ENCODE data around the gene KCNQ2.
A peak's percentile ranks its signal among the peaks of the same experiment; 100 is the strongest.

Gene KCNQ2

GRCh38 chr20:63500151-63500901, 27.9 kb upstream of the KCNQ2 start:
- Histone ChIP-seq H3K4me2 (ENCODE audit: low read length) (no peak overlapping the region), H3K4me1 (ENCODE audit: control insufficient read depth, insufficient read depth, low read length) (peaks cover 7% of the 10 kb centered on the region), H3K4me3 (ENCODE audit: low read length) (no peak overlapping the region), H3K36me3 (ENCODE audit: insufficient read depth, low read length) (no peaks in the 10 kb centered on the region), H3K9ac (ENCODE audit: low read depth, low read length) (no peak overlapping the region), H3K27me3 (ENCODE audit: control insufficient read depth, insufficient read depth, low read length) (peaks cover 52% of the 10 kb centered on the region), H3K9me3 (replicated peaks; ENCODE audit: low read length) (no peaks in the 10 kb centered on the region)

GRCh38 chr20:63499338-63499969, 27.0 kb upstream of the KCNQ2 start:
- H3K4me1 ChIP-seq (ENCODE audit: control insufficient read depth, insufficient read depth, low read length), result peaks cover 7% of the 10 kb centered on the region
- H3K9me3 ChIP-seq (replicated peaks; ENCODE audit: low read length), result no peaks in the 10 kb centered on the region
- no peak overlapping the region for H3K4me3 ChIP-seq (ENCODE audit: low read length)
- no peak overlapping the region for H3K9ac ChIP-seq (ENCODE audit: low read depth, low read length)
- H3K4me2 ChIP-seq (ENCODE audit: low read length), result no peak overlapping the region
- no peaks in the 10 kb centered on the region for H3K36me3 ChIP-seq (ENCODE audit: insufficient read depth, low read length)
- H3K27me3 ChIP-seq (ENCODE audit: control insufficient read depth, insufficient read depth, low read length), result peaks cover 44% of the 10 kb centered on the region

GRCh38 chr20:63498960-63499337, 26.5 kb upstream of the KCNQ2 start, which contains the start of gene EEF1A2:
Gene EEF1A2 (minus strand): TSS chr20:63499083. CDS start chr20:63497763, 1,320 bp downstream.
- Histone ChIP-seq H3K4me1 (ENCODE audit: control insufficient read depth, insufficient read depth, low read length) (peaks cover 7% of the 10 kb centered on the region), H3K4me3 (ENCODE audit: low read length) (no peak within 1 kb of the TSS), H3K9ac (ENCODE audit: low read depth, low read length) (no peak within 1 kb of the TSS), H3K27me3 (ENCODE audit: control insufficient read depth, insufficient read depth, low read length) (peaks cover 44% of the 10 kb centered on the region), H3K9me3 (replicated peaks; ENCODE audit: low read length) (no peaks in the 10 kb centered on the region), H3K4me2 (ENCODE audit: low read length) (peak within 1 kb of the TSS; percentile 41), H3K36me3 (ENCODE audit: insufficient read depth, low read length) (no peaks in the 10 kb centered on the region)

- H3K9me3 ChIP-seq (replicated peaks; ENCODE audit: low read length), result no peaks in the 10 kb centered on the region
- H3K9ac ChIP-seq (ENCODE audit: low read depth, low read length), result no peak overlapping the region
- H3K27me3 ChIP-seq (ENCODE audit: control insufficient read depth, insufficient read depth, low read length), result peaks cover 38% of the 10 kb centered on the region
- H3K4me2 ChIP-seq (ENCODE audit: low read length), result no peak overlapping the region
- peaks cover 7% of the 10 kb centered on the region for H3K4me1 ChIP-seq (ENCODE audit: control insufficient read depth, insufficient read depth, low read length)
- no peaks in the 10 kb centered on the region for H3K36me3 ChIP-seq (ENCODE audit: insufficient read depth, low read length)
- H3K4me3 ChIP-seq (ENCODE audit: low read length), result no peak overlapping the region
These were observed 25.8 kb upstream of the KCNQ2 start for GRCh38 chr20:63497946-63498935.

GRCh38 chr20:63497138-63497945, 24.9 kb upstream of the KCNQ2 start:
- Histone ChIP-seq H3K4me1 (ENCODE audit: control insufficient read depth, insufficient read depth, low read length) (peaks cover 7% of the 10 kb centered on the region), H3K27me3 (ENCODE audit: control insufficient read depth, insufficient read depth, low read length) (peaks cover 31% of the 10 kb centered on the region), H3K4me2 (ENCODE audit: low read length) (no peak overlapping the region), H3K4me3 (ENCODE audit: low read length) (no peak overlapping the region), H3K9ac (ENCODE audit: low read depth, low read length) (no peak overlapping the region), H3K36me3 (ENCODE audit: insufficient read depth, low read length) (no peaks in the 10 kb centered on the region), H3K9me3 (replicated peaks; ENCODE audit: low read length) (no peaks in the 10 kb centered on the region)

DNA sequence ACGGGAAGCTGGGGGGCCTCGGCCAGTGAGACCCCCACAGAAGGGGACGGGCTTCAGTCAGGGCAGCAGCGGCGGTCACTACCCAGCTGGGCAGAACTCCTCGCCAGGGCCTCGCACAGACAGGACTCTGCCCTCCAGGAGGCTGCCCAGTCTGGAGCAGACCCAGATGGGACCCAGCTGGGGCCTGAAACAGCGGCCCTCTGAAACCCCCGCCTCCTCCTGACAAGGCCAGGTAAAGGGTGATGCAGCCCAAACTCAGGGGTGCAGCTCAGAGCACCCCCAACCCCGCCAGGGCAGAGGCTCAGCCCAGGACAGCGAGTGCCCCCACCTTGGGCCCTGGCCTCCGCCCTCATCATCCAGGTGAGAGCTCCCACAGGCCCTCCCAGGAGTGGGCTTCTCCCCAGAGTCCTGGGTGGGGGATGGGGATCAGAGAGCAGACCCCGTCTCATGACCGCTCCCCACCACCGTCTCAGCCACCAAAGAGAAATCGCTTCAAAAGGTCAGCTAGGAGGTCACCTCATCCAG, 24.2 kb upstream of the KCNQ2 start:
- H3K36me3 ChIP-seq (ENCODE audit: insufficient read depth, low read length), result no peaks in the 10 kb centered on the region
- peak overlapping the region; percentile 85 for H3K4me2 ChIP-seq (ENCODE audit: low read length)
- no peaks in the 10 kb centered on the region for H3K9me3 ChIP-seq (replicated peaks; ENCODE audit: low read length)
- peaks cover 7% of the 10 kb centered on the region for H3K4me1 ChIP-seq (ENCODE audit: control insufficient read depth, insufficient read depth, low read length)
- H3K27me3 ChIP-seq (ENCODE audit: control insufficient read depth, insufficient read depth, low read length), result peaks cover 31% of the 10 kb centered on the region
- no peak overlapping the region for H3K4me3 ChIP-seq (ENCODE audit: low read length)
- no peak overlapping the region for H3K9ac ChIP-seq (ENCODE audit: low read depth, low read length)

DNA sequence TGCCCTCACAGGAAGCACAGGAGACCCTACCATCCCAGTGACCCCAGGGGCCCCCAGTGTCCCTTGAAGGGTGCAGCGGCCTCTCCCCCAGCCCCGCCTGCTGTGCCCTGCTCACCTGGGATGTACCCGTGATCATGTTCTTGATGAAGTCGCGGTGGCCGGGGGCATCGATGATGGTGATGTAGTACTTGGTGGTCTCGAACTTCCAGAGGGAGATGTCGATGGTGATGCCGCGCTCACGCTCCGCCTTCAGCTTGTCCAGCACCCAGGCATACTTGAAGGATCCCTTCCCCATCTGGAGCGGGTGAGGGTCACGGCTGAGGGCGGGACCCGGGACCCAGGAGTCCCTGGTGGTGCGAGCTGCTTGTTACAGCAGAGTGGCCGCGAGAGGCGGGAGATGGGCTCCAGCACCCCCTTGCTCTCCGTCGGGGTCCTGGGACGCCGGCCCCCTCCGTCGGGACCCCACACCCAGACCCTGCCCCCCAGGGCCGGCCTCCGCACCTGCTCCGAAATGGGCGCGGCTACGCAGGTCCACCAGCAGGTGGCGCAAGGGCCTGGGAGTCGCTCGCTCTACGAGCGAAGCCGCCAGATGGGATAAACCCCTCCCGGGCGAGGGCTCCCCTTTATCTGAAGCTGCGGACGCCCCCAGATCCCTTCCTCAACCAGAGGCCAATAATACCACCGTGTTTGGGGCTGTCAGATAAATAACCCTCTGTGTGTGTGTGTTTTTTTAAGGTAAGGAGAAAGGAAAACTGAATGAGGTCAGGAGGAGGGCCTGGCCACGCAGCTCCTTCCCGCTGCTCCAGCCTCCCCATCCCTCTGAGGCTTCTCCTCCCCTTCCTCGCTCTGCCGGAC, 23.5 kb upstream of the KCNQ2 start:
- peak overlapping the region; percentile 62 for H3K4me3 ChIP-seq (ENCODE audit: low read length)
- H3K4me1 ChIP-seq (ENCODE audit: control insufficient read depth, insufficient read depth, low read length), result peaks cover 7% of the 10 kb centered on the region
- H3K4me2 ChIP-seq (ENCODE audit: low read length), result peak overlapping the region; percentile 85
- no peaks in the 10 kb centered on the region for H3K9me3 ChIP-seq (replicated peaks; ENCODE audit: low read length)
- peak overlapping the region; percentile 31 for H3K9ac ChIP-seq (ENCODE audit: low read depth, low read length)
- H3K36me3 ChIP-seq (ENCODE audit: insufficient read depth, low read length), result no peaks in the 10 kb centered on the region
- H3K27me3 ChIP-seq (ENCODE audit: control insufficient read depth, insufficient read depth, low read length), result peaks cover 33% of the 10 kb centered on the region

- no peak overlapping the region for H3K4me3 ChIP-seq (ENCODE audit: low read length)
- peaks cover 7% of the 10 kb centered on the region for H3K4me1 ChIP-seq (ENCODE audit: control insufficient read depth, insufficient read depth, low read length)
- no peaks in the 10 kb centered on the region for H3K9me3 ChIP-seq (replicated peaks; ENCODE audit: low read length)
- H3K4me2 ChIP-seq (ENCODE audit: low read length), result no peak overlapping the region
- no peaks in the 10 kb centered on the region for H3K36me3 ChIP-seq (ENCODE audit: insufficient read depth, low read length)
- H3K9ac ChIP-seq (ENCODE audit: low read depth, low read length), result no peak overlapping the region
- H3K27me3 ChIP-seq (ENCODE audit: control insufficient read depth, insufficient read depth, low read length), result peaks cover 32% of the 10 kb centered on the region
These were observed 22.8 kb upstream of the KCNQ2 start for GRCh38 chr20:63495167-63495720.

DNA sequence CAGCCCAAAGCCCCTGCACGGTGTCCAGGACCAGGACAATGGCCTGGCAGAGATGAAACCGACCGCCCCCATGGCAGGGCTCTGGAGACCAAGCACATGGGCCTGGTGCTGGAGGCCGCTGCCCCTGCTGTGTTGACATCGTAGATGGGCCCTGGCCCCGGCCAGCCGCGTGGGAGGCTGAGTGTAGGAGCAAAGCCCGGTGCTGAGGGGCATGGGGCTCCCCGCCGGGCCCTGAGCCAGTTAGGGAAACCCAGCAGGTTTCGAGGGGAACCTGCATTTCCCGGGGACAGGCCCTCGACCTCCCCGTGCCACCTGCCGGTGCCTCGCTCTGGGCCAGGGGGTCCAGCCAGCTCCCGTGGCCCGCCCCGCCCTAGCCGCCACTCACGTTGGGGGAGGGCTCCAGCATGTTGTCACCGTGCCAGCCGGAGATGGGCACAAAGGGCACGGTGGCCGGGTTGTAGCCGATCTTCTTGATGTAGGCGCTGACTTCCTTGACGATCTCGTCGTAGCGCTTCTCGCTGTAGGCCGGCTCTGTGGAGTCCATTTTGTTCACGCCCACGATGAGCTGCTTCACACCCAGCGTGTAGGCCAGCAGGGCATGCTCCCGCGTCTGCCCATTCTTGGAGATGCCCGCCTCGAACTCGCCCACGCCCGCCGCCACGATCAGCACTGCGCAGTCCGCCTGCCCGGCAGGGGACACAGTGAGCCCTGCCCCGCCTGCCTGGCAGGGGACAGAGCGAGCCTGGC, 22.1 kb upstream of the KCNQ2 start:
- H3K9me3 ChIP-seq (replicated peaks; ENCODE audit: low read length), result no peaks in the 10 kb centered on the region
- peaks cover 29% of the 10 kb centered on the region for H3K27me3 ChIP-seq (ENCODE audit: control insufficient read depth, insufficient read depth, low read length)
- H3K4me2 ChIP-seq (ENCODE audit: low read length), result no peak overlapping the region
- peaks cover 7% of the 10 kb centered on the region for H3K4me1 ChIP-seq (ENCODE audit: control insufficient read depth, insufficient read depth, low read length)
- no peak overlapping the region for H3K4me3 ChIP-seq (ENCODE audit: low read length)
- H3K36me3 ChIP-seq (ENCODE audit: insufficient read depth, low read length), result no peaks in the 10 kb centered on the region
- H3K9ac ChIP-seq (ENCODE audit: low read depth, low read length), result no peak overlapping the region

All from skeletal muscle satellite cell (primary cell).